NT2/D1 (cell line): ENCODE results near the gene IRF1.

Experiments used
- SUZ12 ChIP-seq: IDR thresholded peaks from 2 replicates; pipeline ENCODE4 v1.6.1; 2011; ENCODE audit not compliant: insufficient read length, insufficient read depth; ENCODE audit errors: extremely low read depth
- YY1 ChIP-seq: IDR thresholded peaks from 2 replicates; pipeline ENCODE4 v1.6.1; 2011; ENCODE audit not compliant: insufficient read length, insufficient read depth
- ZNF274 ChIP-seq: IDR thresholded peaks from 2 replicates; pipeline ENCODE4 v1.6.1; 2011; ENCODE audit warnings: mild to moderate bottlenecking, low read depth, low read length

DNA sequence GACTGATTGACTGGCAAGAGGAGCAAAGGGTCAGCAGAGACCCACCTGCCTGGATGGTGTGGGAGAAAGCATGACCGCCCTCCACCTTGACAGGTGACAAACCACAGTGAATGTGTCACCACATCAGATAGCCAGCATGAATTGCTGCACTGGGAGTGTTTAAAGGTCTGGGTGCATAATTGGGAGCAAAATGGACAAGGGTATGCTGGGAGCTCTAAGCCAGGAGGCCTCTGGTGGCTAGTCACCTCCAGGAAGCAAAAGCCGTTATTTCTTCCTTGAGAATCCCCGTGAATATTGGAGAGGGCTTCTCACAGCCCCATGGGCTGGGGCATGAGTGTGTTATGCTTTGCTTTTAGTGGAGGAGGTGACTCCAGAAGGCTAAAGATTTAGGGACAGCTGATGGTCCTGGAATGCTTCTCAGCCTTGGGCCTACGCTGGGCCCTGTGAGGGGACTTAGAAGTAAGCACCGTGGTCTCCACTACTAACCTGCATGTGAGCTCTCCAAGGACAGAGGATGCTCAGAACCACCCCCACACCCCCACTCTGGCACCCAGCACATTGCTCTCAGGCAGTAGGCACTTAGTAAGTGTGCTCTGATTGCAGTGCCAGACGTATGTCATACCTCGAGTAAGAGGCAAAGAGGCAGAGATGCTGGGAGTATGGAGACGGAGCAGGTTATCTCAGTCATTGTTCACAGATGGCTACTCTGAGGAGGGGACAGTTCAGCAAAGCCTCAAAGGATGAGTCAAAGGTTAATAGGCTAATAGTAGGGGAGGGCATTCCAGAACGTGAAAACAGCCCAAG lies 9.1 kb upstream of the IRF1 start:
- TF ChIP-seq ZNF274 (no peak), YY1 (no peak), SUZ12 (no peak)
